Neural cell (in vitro differentiated cells): Measurements from ENCODE around the gene NUTM1. TPM values are rescaled to one million over a fixed set of nuclear protein-coding genes. Genes with fewer than 3 reads are reported as not detected.

Experiments
- H2AFZ ChIP-seq: fragments of 200-600, 300-800 bp; sonication (generic), shearing (Covaris generic); 2 replicates; pipeline ENCODE4 v1.6.0; 2014; ENCODE audit warnings: low read depth, mild to moderate bottlenecking, antibody characterized with exemption, low read length, moderate library complexity
- H3F3A ChIP-seq: fragments of 200-600 bp; shearing (Covaris generic); 2 replicates; pipeline ENCODE4 v1.6.1; 2016; ENCODE audit warnings: mild to moderate bottlenecking, moderate library complexity, mixed read lengths, antibody characterized with exemption, low read length; ENCODE audit not compliant: insufficient read depth, poor library complexity, severe bottlenecking
- H3K27ac ChIP-seq: fragments of 200-600, 300-800 bp; sonication (generic), shearing (Covaris generic); 2 replicates; pipeline ENCODE4 v1.5.1; 2014; ENCODE audit warnings: mild to moderate bottlenecking, low read length, moderate library complexity
- H3K27me3 ChIP-seq: fragments of 300-800, 200-600 bp; sonication (generic), shearing (Covaris generic); 2 replicates; pipeline ENCODE4 v1.6.0; 2014; ENCODE audit warnings: mild to moderate bottlenecking, low read depth, low read length, moderate library complexity; ENCODE audit not compliant: insufficient read depth
- H3K36me3 ChIP-seq: fragments of 300-800, 200-600 bp; sonication (generic), shearing (Covaris generic); 2 replicates; pipeline ENCODE4 v1.5.1; 2014; ENCODE audit warnings: mild to moderate bottlenecking, antibody characterized with exemption, low read length, moderate library complexity; ENCODE audit not compliant: insufficient read depth
- H3K4me2 ChIP-seq: fragments of 300-800, 200-600 bp; sonication (generic), shearing (Covaris generic); 2 replicates; pipeline ENCODE4 v1.6.0; 2014; ENCODE audit warnings: mild to moderate bottlenecking, low read length
- H3K4me3 ChIP-seq: fragments of 300-800, 200-600 bp; sonication (generic), shearing (Covaris generic); 2 replicates; pipeline ENCODE4 v1.5.1; 2014; ENCODE audit warnings: mild to moderate bottlenecking, low read length, moderate library complexity
- H3K79me2 ChIP-seq: fragments of 200-600 bp; shearing (Covaris generic); replicated peaks from 2 replicates; pipeline ENCODE4 v1.6.0; 2014; ENCODE audit warnings: mild to moderate bottlenecking, low read length, moderate library complexity; ENCODE audit not compliant: insufficient read depth
- H3K9ac ChIP-seq: fragments of 300-800, 200-600 bp; sonication (generic), shearing (Covaris generic); 2 replicates; pipeline ENCODE4 v1.6.1; 2016; ENCODE audit warnings: mild to moderate bottlenecking, low read length, mixed read lengths
- H3K9me2 ChIP-seq: fragments of 200-600 bp; shearing (Covaris generic); 2 replicates; pipeline ENCODE4 v1.6.1; 2016; ENCODE audit warnings: mild to moderate bottlenecking, low read length, mixed read lengths; ENCODE audit not compliant: insufficient read depth
- H3K9me3 ChIP-seq: fragments of 200-600, 300-800 bp; sonication (generic), shearing (Covaris generic); 2 replicates; pipeline ENCODE4 v1.6.1; 2016; ENCODE audit warnings: mild to moderate bottlenecking, mixed run types, low read length, moderate library complexity, mixed read lengths
- H4K20me1 ChIP-seq: fragments of 200-600 bp; shearing (Covaris generic); 2 replicates; pipeline ENCODE4 v1.6.1; 2016; ENCODE audit warnings: mild to moderate bottlenecking, mixed run types; ENCODE audit not compliant: insufficient read depth
- EP300 ChIP-seq: fragments of 450-650 bp; conservative IDR thresholded peaks from 2 replicates; pipeline ENCODE4 v1.6.1; 2014; ENCODE audit warnings: antibody characterized with exemption, mild to moderate bottlenecking, moderate library complexity; ENCODE audit not compliant: poor library complexity, severe bottlenecking
- EZH2 ChIP-seq: fragments of 200-600, 300-800 bp; shearing (Covaris generic), sonication (generic); IDR thresholded peaks from 2 replicates; pipeline ENCODE4 v1.6.1; 2014; ENCODE audit warnings: antibody characterized with exemption, low read length, borderline replicate concordance, mild to moderate bottlenecking; ENCODE audit not compliant: insufficient read depth, poor library complexity, severe bottlenecking
- MXI1 ChIP-seq: fragments of 450-650 bp; conservative IDR thresholded peaks from 2 replicates; pipeline ENCODE4 v1.6.1; 2014; ENCODE audit warnings: antibody characterized with exemption, mild to moderate bottlenecking; ENCODE audit not compliant: poor library complexity, severe bottlenecking
- POLR2AphosphoS5 ChIP-seq: IDR thresholded peaks from 2 replicates; pipeline ENCODE4 v1.6.1; 2012
- RAD21 ChIP-seq: fragments of 450-650 bp; conservative IDR thresholded peaks from 2 replicates; pipeline ENCODE4 v1.6.1; 2014; ENCODE audit warnings: antibody characterized with exemption, mild to moderate bottlenecking, moderate library complexity
- REST ChIP-seq: IDR thresholded peaks from 2 replicates; pipeline ENCODE4 v1.6.1; 2012; ENCODE audit warnings: borderline replicate concordance
- SMC3 ChIP-seq: fragments of 450-650 bp; conservative IDR thresholded peaks from 2 replicates; pipeline ENCODE4 v1.6.1; 2014; ENCODE audit warnings: antibody characterized with exemption, mild to moderate bottlenecking, moderate library complexity; ENCODE audit not compliant: poor library complexity
- TAF1 ChIP-seq: IDR thresholded peaks from 2 replicates; pipeline ENCODE4 v1.6.1; 2012; ENCODE audit warnings: low read depth
- polyA plus RNA-seq: library from polyadenylated mRNA; depleted of rRNA; stranded (reverse); fragments of >200 nt; gene quantifications from 2 replicates; pipeline ENCODE4 v1.2.3, GENCODE V29; 2014
- TF ChIP-seq, protein P1 (sequence below): fragments of 450-650 bp; IDR thresholded peaks from 2 replicates; pipeline ENCODE4 v1.5.1; 2014; ENCODE audit warnings: antibody characterized with exemption, mild to moderate bottlenecking, moderate library complexity; ENCODE audit not compliant: poor library complexity, severe bottlenecking

NUTM1 gene
- polyA plus RNA-seq, 1 donor from 2014 or later: not detected

DNA sequence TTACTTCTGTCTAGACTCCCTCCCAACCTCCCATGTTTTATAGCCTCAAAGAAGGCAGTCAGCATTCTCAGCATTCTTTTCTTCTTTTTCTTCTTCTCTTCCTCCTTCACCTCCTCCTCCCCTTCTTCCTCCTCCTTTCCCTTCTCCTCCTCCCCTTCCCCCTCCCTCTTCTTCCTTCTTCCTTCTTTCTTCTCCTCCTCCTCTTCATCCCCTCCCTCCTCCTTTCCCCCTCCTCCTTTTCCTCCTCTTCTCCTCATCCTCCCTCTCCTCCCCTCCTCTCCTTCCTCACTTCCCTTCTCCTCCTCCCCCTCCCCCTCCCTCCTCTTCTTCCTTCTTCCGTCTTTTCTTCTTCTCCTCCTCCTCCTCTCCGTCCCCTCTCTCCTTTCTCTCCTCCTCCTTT, 27.5 kb downstream of the NUTM1 start:
- no peaks in the 10 kb centered on the region for H3K9me3 ChIP-seq
- H3K4me3 ChIP-seq: no peak overlapping the region
- no peaks in the 10 kb centered on the region for H3K36me3 ChIP-seq
- TF ChIP-seq EZH2 (no peak), POLR2AphosphoS5 (no peak), TAF1 (no peak), REST (no peak), MXI1 (no peak), RAD21 (no peak), EP300 (no peak), SMC3 (no peak)
- TF ChIP-seq, protein P1, sequence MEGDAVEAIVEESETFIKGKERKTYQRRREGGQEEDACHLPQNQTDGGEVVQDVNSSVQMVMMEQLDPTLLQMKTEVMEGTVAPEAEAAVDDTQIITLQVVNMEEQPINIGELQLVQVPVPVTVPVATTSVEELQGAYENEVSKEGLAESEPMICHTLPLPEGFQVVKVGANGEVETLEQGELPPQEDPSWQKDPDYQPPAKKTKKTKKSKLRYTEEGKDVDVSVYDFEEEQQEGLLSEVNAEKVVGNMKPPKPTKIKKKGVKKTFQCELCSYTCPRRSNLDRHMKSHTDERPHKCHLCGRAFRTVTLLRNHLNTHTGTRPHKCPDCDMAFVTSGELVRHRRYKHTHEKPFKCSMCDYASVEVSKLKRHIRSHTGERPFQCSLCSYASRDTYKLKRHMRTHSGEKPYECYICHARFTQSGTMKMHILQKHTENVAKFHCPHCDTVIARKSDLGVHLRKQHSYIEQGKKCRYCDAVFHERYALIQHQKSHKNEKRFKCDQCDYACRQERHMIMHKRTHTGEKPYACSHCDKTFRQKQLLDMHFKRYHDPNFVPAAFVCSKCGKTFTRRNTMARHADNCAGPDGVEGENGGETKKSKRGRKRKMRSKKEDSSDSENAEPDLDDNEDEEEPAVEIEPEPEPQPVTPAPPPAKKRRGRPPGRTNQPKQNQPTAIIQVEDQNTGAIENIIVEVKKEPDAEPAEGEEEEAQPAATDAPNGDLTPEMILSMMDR: no peak
- no peak overlapping the region for H3K27ac ChIP-seq
- H3K9ac ChIP-seq: no peak overlapping the region
- peaks cover under 1% of the 10 kb centered on the region for H3K79me2 ChIP-seq
- H3K27me3 ChIP-seq: no peaks in the 10 kb centered on the region
- H4K20me1 ChIP-seq: no peaks in the 10 kb centered on the region
- no peak overlapping the region for H3K4me2 ChIP-seq
- H3K9me2 ChIP-seq: no peaks in the 10 kb centered on the region
- no peak overlapping the region for H2AFZ ChIP-seq
- H3F3A ChIP-seq: peaks cover 7% of the 10 kb centered on the region

- no peaks in the 10 kb centered on the region for H3K9me3 ChIP-seq
- no peak overlapping the region for H3K9ac ChIP-seq
- H3K9me2 ChIP-seq: no peaks in the 10 kb centered on the region
- no peak overlapping the region for H3K27ac ChIP-seq
- no peak overlapping the region for H3K4me2 ChIP-seq
- no peaks in the 10 kb centered on the region for H3K36me3 ChIP-seq
- H3F3A ChIP-seq: no peaks in the 10 kb centered on the region
- H2AFZ ChIP-seq: no peak overlapping the region
- H3K27me3 ChIP-seq: no peaks in the 10 kb centered on the region
- TF ChIP-seq EP300 (no peak), MXI1 (no peak), TAF1 (no peak), POLR2AphosphoS5 (no peak), EZH2 (no peak), SMC3 (no peak), REST (no peak), RAD21 (no peak)
- TF ChIP-seq, protein P1: no peak
- no peaks in the 10 kb centered on the region for H3K79me2 ChIP-seq
- H4K20me1 ChIP-seq: no peaks in the 10 kb centered on the region
- no peak overlapping the region for H3K4me3 ChIP-seq
Observed at GRCh38 chr15:34373951-34374350, 30.8 kb downstream of the NUTM1 start.
